ENCODE measurements around the gene TCEA2. TPM values are rescaled to one million over a fixed set of nuclear protein-coding genes. Genes with fewer than 3 reads are reported as not detected.

Gene TCEA2
- total and polyA plus RNA-seq, 2 experiments from 2014 or later: 96.0 to 169 TPM

GRCh38 chr20:64099880-64100565, 37.0 kb downstream of the TCEA2 start:
- Histone ChIP-seq H3K4me3 (no peak overlapping the region), H3K27me3 (peaks cover 26% of the 10 kb centered on the region), H3K27ac (no peak overlapping the region), H3K4me1 (ENCODE audit: low read depth) (no peaks in the 10 kb centered on the region), H3K36me3 (no peaks in the 10 kb centered on the region), H3K9me3 (ENCODE audit: low read depth) (no peaks in the 10 kb centered on the region)
- no peak for TF ChIP-seq CTCF (IDR thresholded peaks at IDR 0.05; ENCODE audit: low read depth, low read length)
- DNase-seq (ENCODE audit: low read depth in 1 of 2, low spot score in 1 of 2): no peak

- Histone ChIP-seq H3K36me3 (no peaks in the 10 kb centered on the region), H3K27me3 (peaks cover 26% of the 10 kb centered on the region), H3K9me3 (ENCODE audit: low read depth) (no peaks in the 10 kb centered on the region), H3K27ac (no peak overlapping the region), H3K4me3 (no peak overlapping the region), H3K4me1 (ENCODE audit: low read depth) (no peaks in the 10 kb centered on the region)
- TF ChIP-seq CTCF (IDR thresholded peaks at IDR 0.05; ENCODE audit: low read depth, low read length): no peak
- DNase-seq (ENCODE audit: low read depth in 1 of 2, low spot score in 1 of 2): no peak
Measured at GRCh38 chr20:64100566-64100888, 37.5 kb downstream of the TCEA2 start.

GRCh38 chr20:64100946-64101688, 38.1 kb downstream of the TCEA2 start:
- H3K4me1 ChIP-seq (ENCODE audit: low read depth): no peaks in the 10 kb centered on the region
- H3K36me3 ChIP-seq: no peaks in the 10 kb centered on the region
- DNase-seq (ENCODE audit: low read depth in 1 of 2, low spot score in 1 of 2): no peak
- H3K9me3 ChIP-seq (ENCODE audit: low read depth): no peaks in the 10 kb centered on the region
- no peak overlapping the region for H3K27ac ChIP-seq
- H3K4me3 ChIP-seq: no peak overlapping the region
- H3K27me3 ChIP-seq: peaks cover 26% of the 10 kb centered on the region
- TF ChIP-seq CTCF (IDR thresholded peaks at IDR 0.05; ENCODE audit: low read depth, low read length): no peak

- Histone ChIP-seq H3K27ac (no peak overlapping the region), H3K4me1 (ENCODE audit: low read depth) (no peaks in the 10 kb centered on the region), H3K4me3 (peak overlapping the region; percentile 40), H3K27me3 (peaks cover 26% of the 10 kb centered on the region), H3K36me3 (no peaks in the 10 kb centered on the region), H3K9me3 (ENCODE audit: low read depth) (no peaks in the 10 kb centered on the region)
- TF ChIP-seq CTCF (IDR thresholded peaks at IDR 0.05; ENCODE audit: low read depth, low read length): peak; percentile 58
- peak in 1 of 2 donors; percentile 82 for DNase-seq (ENCODE audit: low read depth in 1 of 2, low spot score in 1 of 2)
Measured at GRCh38 chr20:64101731-64102621, 39.0 kb downstream of the TCEA2 start.

- peak overlapping the region; percentile 40 for H3K4me3 ChIP-seq
- peaks cover 26% of the 10 kb centered on the region for H3K27me3 ChIP-seq
- no peak overlapping the region for H3K27ac ChIP-seq
- no peaks in the 10 kb centered on the region for H3K9me3 ChIP-seq (ENCODE audit: low read depth)
- no peaks in the 10 kb centered on the region for H3K36me3 ChIP-seq
- no peak for TF ChIP-seq CTCF (IDR thresholded peaks at IDR 0.05; ENCODE audit: low read depth, low read length)
- H3K4me1 ChIP-seq (ENCODE audit: low read depth): no peaks in the 10 kb centered on the region
- peak in 1 of 2 donors; percentile 65 for DNase-seq (ENCODE audit: low read depth in 1 of 2, low spot score in 1 of 2)
Measured at GRCh38 chr20:64102647-64103354, 39.8 kb downstream of the TCEA2 start.

All from cardiac muscle cell (in vitro differentiated cells and primary cell).